B cell (primary cell): ENCODE measurements around the gene VAV2. TPM values are rescaled to one million over a fixed set of nuclear protein-coding genes. Genes with fewer than 3 reads are reported as not detected.
A peak's percentile ranks its signal among the peaks of the same experiment; 100 is the strongest.

Experiments used
- ATAC-seq: fragments of 200-7000 bp; cut with Tn5 transposase; one replicate; pipeline ENCODE4 v1.10.0; 2021; ENCODE audit warnings: low read depth, mild to moderate bottlenecking, moderate number of reproducible peaks, moderate library complexity
- CTCF ChIA-PET: fragments of 350-600 bp; sonication (Branson Sonifier 250); formaldehyde crosslinking; loops from one replicate; lab custom pipeline; 2021; ENCODE audit warnings: antibody characterized with exemption, inconsistent platforms; lab: Charles Lee
- POLR2A ChIA-PET: fragments of 350-600 bp; sonication (Branson Sonifier 250); formaldehyde crosslinking; loops from one replicate; lab custom pipeline; 2021; ENCODE audit warnings: antibody characterized with exemption; lab: Charles Lee
- DNase-seq: peaks from one replicate; pipeline ENCODE4 v3.0.0; 2013
- H2AFZ ChIP-seq: 2 replicates; pipeline ENCODE4 v1.6.1; 2012; ENCODE audit warnings: mild to moderate bottlenecking, low read depth, low read length; ENCODE audit not compliant: insufficient read depth, poor library complexity, severe bottlenecking
- H3K27ac ChIP-seq, 2 donors: 1 replicate in 1 of 2; 2 replicates in 1 of 2; pipeline ENCODE4 v1.5.1; 2012 to 2013; ENCODE audit warnings: low read length in 2 of 2, mild to moderate bottlenecking in 2 of 2, moderate library complexity in 1 of 2
- H3K27me3 ChIP-seq, 4 experiments: fragments of 200-600 bp in 1 of 4; sonication (generic) in 1 of 4; replicated peaks in 1 of 4; 1 replicate in 2 of 4; 2 replicates in 2 of 4; pipeline versions ENCODE4 v1.6.1 to v1.7.0; 2013 to 2016; ENCODE audit warnings: low read length in 3 of 4, mild to moderate bottlenecking in 2 of 4, mixed read lengths in 1 of 4, moderate library complexity in 1 of 4; ENCODE audit not compliant: insufficient read depth in 4 of 4, control insufficient read depth in 3 of 4; ENCODE audit errors: control extremely low read depth in 1 of 4
- H3K36me3 ChIP-seq, 2 experiments: replicated peaks in 1 of 2; 1 replicate in 1 of 2; 2 replicates in 1 of 2; pipeline versions ENCODE4 v1.6.1 to v1.7.1; 2013; ENCODE audit warnings: low read length in 1 of 2; ENCODE audit not compliant: insufficient read depth in 2 of 2, control insufficient read depth in 1 of 2; ENCODE audit errors: control extremely low read depth in 1 of 2, extremely low read depth in 1 of 2
- H3K4me1 ChIP-seq, 2 donors: fragments of 200-600 bp in 1 of 2; sonication (generic) in 1 of 2; 1 replicate in 1 of 2; 2 replicates in 1 of 2; pipeline versions ENCODE4 v1.5.1 to v1.6.1; 2013 to 2017; ENCODE audit warnings: low read length in 2 of 2; ENCODE audit not compliant: control insufficient read depth in 2 of 2, insufficient read depth in 2 of 2
- H3K4me2 ChIP-seq: replicated peaks from 2 replicates; pipeline ENCODE3; 2012; ENCODE audit warnings: mild to moderate bottlenecking, low read depth, low read length; ENCODE audit not compliant: poor library complexity, severe bottlenecking
- H3K4me3 ChIP-seq, 5 experiments: fragments of 200-600 bp in 1 of 5; sonication (generic) in 1 of 5; 1 replicate in 3 of 5; 2 replicates in 2 of 5; pipeline versions ENCODE4 v1.5.1 to v1.7.0; 2011 to 2016; ENCODE audit warnings: low read length in 4 of 5, mild to moderate bottlenecking in 4 of 5, low read depth in 2 of 5, control low read depth in 1 of 5, moderate library complexity in 1 of 5; ENCODE audit not compliant: insufficient read depth in 1 of 5; ENCODE audit errors: control extremely low read depth in 1 of 5, extremely low read depth in 1 of 5
- H3K79me2 ChIP-seq: fragments of 200-600 bp; sonication (generic); one replicate; pipeline ENCODE4 v1.6.0; 2016; ENCODE audit warnings: low read length; ENCODE audit not compliant: control insufficient read depth, insufficient read depth
- H3K9ac ChIP-seq: fragments of 200-600 bp; sonication (generic); 2 replicates; pipeline ENCODE4 v1.6.1; 2017; ENCODE audit warnings: mild to moderate bottlenecking, low read length, moderate library complexity
- H3K9me3 ChIP-seq, 3 donors: one replicate each; pipeline versions ENCODE4 v1.6.1 to v1.7.1; 2013; ENCODE audit warnings: low read length in 2 of 3; ENCODE audit not compliant: control insufficient read depth in 2 of 3, insufficient read depth in 1 of 3; ENCODE audit errors: control extremely low read depth in 1 of 3
- H4K20me1 ChIP-seq: 2 replicates; pipeline ENCODE4 v1.6.0; 2012; ENCODE audit warnings: mild to moderate bottlenecking, low read length; ENCODE audit not compliant: insufficient read depth, control insufficient read depth, poor library complexity, severe bottlenecking
- H3K27ac Mint-ChIP-seq: one replicate; pipeline ENCODE4 v1.8.0; 2021; ENCODE audit warnings: mixed read lengths
- H3K27me3 Mint-ChIP-seq: one replicate; pipeline ENCODE4 v1.8.0; 2021; ENCODE audit warnings: mixed read lengths
- H3K4me1 Mint-ChIP-seq: one replicate; pipeline ENCODE4 v1.8.0; 2021; ENCODE audit warnings: mixed read lengths
- H3K4me3 Mint-ChIP-seq: one replicate; pipeline ENCODE4 v1.8.0; 2021; ENCODE audit warnings: mixed read lengths
- H3K9me3 Mint-ChIP-seq: one replicate; pipeline ENCODE4 v1.8.0; 2022; ENCODE audit warnings: mixed read lengths; ENCODE audit not compliant: insufficient read depth
- CTCF ChIP-seq: fragments of 200-600 bp; IDR thresholded peaks from one replicate; pipeline ENCODE4 v1.8.0; 2022; ENCODE audit warnings: antibody characterized with exemption, mild to moderate bottlenecking
- EZH2 ChIP-seq: IDR thresholded peaks from 2 replicates; pipeline ENCODE4 v1.6.1; 2012; ENCODE audit warnings: borderline replicate concordance, low read depth, mild to moderate bottlenecking, moderate library complexity, low read length; ENCODE audit not compliant: insufficient read depth, poor library complexity, severe bottlenecking
- WGBS: methylation state at CpG from one replicate; pipeline ENCODE4 v1.1.5; 2013; ENCODE audit warnings: missing lambda C conversion rate; ENCODE audit not compliant: insufficient coverage; 5-methylcytosine and 5-hydroxymethylcytosine counted together
- intact Hi-C: fragments of 100-400 bp; cut with micrococcal nuclease; formaldehyde crosslinking; loops from one replicate; pipeline ENCODE4 v1.10.0; 2022
- polyA plus RNA-seq: library from polyadenylated mRNA; depleted of rRNA; stranded (reverse); fragments of >200 nt; gene quantifications from 2 replicates; pipeline ENCODE4 v1.2.3, GENCODE V29; 2012
- total RNA-seq, 2 donors: library from RNA; stranded (reverse); fragments of 120-200 nt in 1 of 2; gene quantifications; 1 replicate in 1 of 2; 2 replicates in 1 of 2; pipeline versions ENCODE4 v1.2.3 to v1.2.4, GENCODE V29; 2013 to 2022

VAV2 gene
- total and polyA plus RNA-seq, 2 donors (not counting 1 experiment from before 2014, with no cell fraction given) = 34.4 to 128 TPM

GRCh38 chr9:133819923-133820322 is 172.2 kb downstream of the VAV2 start:
- WGBS = 98% methylated on average over 4 of the region's 5 CpGs
- H3K27me3 Mint-ChIP-seq = no peaks in the 10 kb centered on the region
- intact Hi-C loops = no loop called here
- Histone ChIP-seq H3K4me3 (no peak overlapping the region), H3K4me1 (peaks cover 55 to 69% of the 10 kb centered on the region in 2 donors), H3K9me3 (peaks cover 0 to 7% (median 0%) of the 10 kb centered on the region in 3 donors), H3K36me3 (peaks cover 0 to 32% of the 10 kb centered on the region in 2 experiments), H3K4me2 (no peak overlapping the region), H3K79me2 (peaks cover 57% of the 10 kb centered on the region), H4K20me1 (no peaks in the 10 kb centered on the region), H3K27me3 (no peaks in the 10 kb centered on the region), H3K9ac (no peak overlapping the region), H3K27ac (peak overlapping the region in 1 of 2 donors; percentile 99), H2AFZ (no peak overlapping the region)
- H3K4me3 Mint-ChIP-seq = no peak overlapping the region
- peak overlapping the region; percentile 71 for H3K27ac Mint-ChIP-seq
- TF ChIP-seq CTCF (no peak), EZH2 (no peak)
- ChIA-PET POLR2A (interaction anchor here (0.8 kb wide), 1 partner anchor 34 kb away, joined by 4 read pairs; no protein-coding TSS in a partner anchor), CTCF (no interaction called here)
- ATAC-seq = no peak
- no peaks in the 10 kb centered on the region for H3K9me3 Mint-ChIP-seq
- DNase-seq = no peak
- peaks cover 76% of the 10 kb centered on the region for H3K4me1 Mint-ChIP-seq

GRCh38 chr9:133818444-133818843 is 173.7 kb downstream of the VAV2 start:
- no peak overlapping the region for H3K9ac ChIP-seq
- no peaks in the 10 kb centered on the region for H3K27me3 Mint-ChIP-seq
- no peaks in the 10 kb centered on the region for H3K9me3 Mint-ChIP-seq
- peaks cover 0 to 7% (median 0%) of the 10 kb centered on the region in 3 donors for H3K9me3 ChIP-seq
- no peak overlapping the region for H2AFZ ChIP-seq
- no peak overlapping the region for H3K4me3 Mint-ChIP-seq
- peaks cover 0 to 40% of the 10 kb centered on the region in 2 experiments for H3K36me3 ChIP-seq
- intact Hi-C loops = no loop called here
- no peak overlapping the region for H3K4me3 ChIP-seq
- no peak for ATAC-seq
- POLR2A ChIA-PET = interaction anchor here (0.7 kb wide), 1 partner anchor 35 kb away, joined by 5 read pairs; no protein-coding TSS in a partner anchor
- H3K27ac ChIP-seq = peak overlapping the region in 1 of 2 donors; percentile 76
- CTCF ChIA-PET = interaction anchor here (1.4 to 1.9 kb wide), 3 partner anchors 24 to 176 kb away, joined by 3 to 7 read pairs (median 5); no protein-coding TSS in a partner anchor
- H3K4me1 Mint-ChIP-seq = peaks cover 73% of the 10 kb centered on the region
- H3K4me2 ChIP-seq = peak overlapping the region; percentile 13
- no peak for DNase-seq
- H4K20me1 ChIP-seq = peaks cover 9% of the 10 kb centered on the region
- TF ChIP-seq CTCF = no peak
- TF ChIP-seq EZH2 = no peak
- no peaks in the 10 kb centered on the region for H3K27me3 ChIP-seq
- peaks cover 71% of the 10 kb centered on the region for H3K79me2 ChIP-seq
- peaks cover 56 to 70% of the 10 kb centered on the region in 2 donors for H3K4me1 ChIP-seq
- peak overlapping the region; percentile 70 for H3K27ac Mint-ChIP-seq
- 70% methylated on average over 3 of the region's 3 CpGs for WGBS
